Left lobe of liver (tissue), 2 donors: Measurements from ENCODE around the gene ABCA1. TPM values are rescaled to one million over a fixed set of nuclear protein-coding genes. Genes with fewer than 3 reads are reported as not detected.
"Not testable (repeated sequence)": the region's sequence is repeated elsewhere in the genome, so short reads cannot be mapped to it uniquely, and the experiment has no call there.

Experiments
- ATAC-seq: fragments of 200-7000 bp; cut with Tn5 transposase; one replicate; pipeline ENCODE4 v1.9.1; 2020; ENCODE audit warnings: mild to moderate bottlenecking, moderate library complexity
- DNase-seq: peaks from one replicate; pipeline ENCODE4 v3.0.0-alpha.2; 2020; ENCODE audit warnings: low spot score
- total RNA-seq: library from RNA; stranded (reverse); gene quantifications from one replicate; pipeline ENCODE4 v1.2.1, GENCODE V29; 2021
- donor health status: DM: no; HTN: no; CAD: no; lungs with moderate emphysema.
- donor health status: DM: no; HTN: yes; CAD: no.

The ABCA1 gene
- total RNA-seq, 1 donor from 2014 or later = 48.3 TPM

DNA sequence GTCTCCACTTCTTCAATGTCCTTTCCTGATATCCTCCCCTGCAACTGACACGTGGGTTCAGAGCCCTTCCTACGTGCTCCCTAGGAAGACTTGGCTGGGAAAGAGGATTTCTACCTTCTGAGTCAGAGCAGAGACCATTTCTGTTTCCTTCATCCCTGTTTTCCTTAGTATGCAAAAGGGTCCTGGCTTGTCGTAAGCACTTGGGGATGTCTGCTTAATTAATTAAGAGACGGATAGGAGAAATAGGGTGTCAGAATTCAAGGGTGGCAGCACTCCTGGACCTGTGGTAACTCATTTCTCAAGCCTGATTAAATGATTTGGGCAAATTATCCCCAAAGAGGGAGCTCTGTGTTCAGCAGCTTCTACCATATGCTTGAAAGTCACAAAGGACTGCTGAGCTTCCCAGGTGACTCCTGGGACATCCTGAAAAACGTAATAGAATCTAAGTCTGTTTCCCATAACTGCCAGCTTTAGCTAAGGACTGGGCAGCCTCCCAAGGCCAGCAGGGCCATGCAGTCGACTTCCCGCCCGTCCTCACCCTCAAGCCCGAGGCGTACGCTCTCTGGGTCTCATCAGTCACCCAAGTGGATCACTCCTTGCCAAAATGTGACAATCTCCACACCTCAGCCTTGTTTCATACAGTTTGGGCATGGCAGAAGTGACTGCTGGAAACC is 20.5 kb downstream of the ABCA1 start:
- ATAC-seq (peak; percentile 23), DNase-seq (peak; percentile 71)

DNA sequence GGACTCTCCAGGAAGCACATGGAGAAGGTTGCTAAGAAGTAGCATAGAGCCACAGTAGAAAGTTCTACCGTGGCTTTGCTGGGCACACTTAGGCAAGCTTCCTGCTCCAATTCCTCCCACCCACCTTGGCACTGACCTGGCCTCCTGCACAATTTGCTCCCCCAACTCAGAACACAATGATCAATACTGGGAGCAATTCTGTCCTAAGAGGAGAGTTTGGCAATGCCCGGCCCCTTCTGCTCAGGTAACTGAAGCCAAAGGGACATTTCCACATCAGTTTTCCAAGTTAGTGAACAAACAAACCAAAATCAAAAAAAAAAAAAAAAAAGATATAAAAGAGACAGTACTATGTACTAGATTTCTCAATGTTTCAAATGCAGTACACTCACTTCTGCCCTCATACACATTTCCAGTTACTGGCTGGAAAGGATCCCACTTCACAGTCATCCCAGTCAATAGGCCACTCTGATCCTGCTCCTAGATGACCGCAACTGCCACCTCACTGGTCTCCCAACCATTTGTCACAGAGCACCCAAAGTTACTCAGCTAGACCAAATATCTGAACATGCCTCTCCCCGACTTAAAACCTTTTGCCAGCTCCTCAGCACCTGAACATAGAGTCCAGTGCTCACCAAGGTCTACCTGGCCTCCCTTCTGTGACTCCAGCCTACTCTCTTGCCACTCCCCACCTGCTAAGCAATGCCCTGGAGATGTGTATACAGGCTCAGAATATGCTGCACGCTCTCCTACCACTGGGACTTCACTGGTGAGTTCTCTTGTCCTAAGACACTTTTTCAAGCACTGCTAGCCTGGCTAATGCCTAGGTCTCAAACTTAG is 21.3 kb downstream of the ABCA1 start:
- DNase-seq (peak; percentile 88), ATAC-seq (peak; percentile 68)

DNA sequence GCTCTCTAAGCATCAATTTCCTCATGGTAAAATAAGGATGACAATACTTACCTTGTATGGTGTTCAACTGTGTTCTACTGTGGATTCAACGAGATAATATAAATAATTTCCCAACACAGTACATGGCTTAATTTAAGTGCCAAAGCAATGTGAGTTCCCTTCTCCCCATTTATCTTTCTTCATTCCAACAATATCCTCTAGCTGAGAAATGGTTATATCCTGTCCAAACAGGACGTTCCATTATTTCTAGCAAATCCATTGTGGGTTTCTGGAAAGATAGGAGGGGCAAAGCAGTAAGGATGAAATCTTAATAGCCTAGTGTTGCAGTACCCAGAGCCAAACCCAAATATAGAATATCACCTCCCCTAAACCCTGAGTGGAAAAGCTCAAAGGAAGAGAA is 22.0 kb downstream of the ABCA1 start:
- ATAC-seq (no peak), DNase-seq (no peak)

DNA sequence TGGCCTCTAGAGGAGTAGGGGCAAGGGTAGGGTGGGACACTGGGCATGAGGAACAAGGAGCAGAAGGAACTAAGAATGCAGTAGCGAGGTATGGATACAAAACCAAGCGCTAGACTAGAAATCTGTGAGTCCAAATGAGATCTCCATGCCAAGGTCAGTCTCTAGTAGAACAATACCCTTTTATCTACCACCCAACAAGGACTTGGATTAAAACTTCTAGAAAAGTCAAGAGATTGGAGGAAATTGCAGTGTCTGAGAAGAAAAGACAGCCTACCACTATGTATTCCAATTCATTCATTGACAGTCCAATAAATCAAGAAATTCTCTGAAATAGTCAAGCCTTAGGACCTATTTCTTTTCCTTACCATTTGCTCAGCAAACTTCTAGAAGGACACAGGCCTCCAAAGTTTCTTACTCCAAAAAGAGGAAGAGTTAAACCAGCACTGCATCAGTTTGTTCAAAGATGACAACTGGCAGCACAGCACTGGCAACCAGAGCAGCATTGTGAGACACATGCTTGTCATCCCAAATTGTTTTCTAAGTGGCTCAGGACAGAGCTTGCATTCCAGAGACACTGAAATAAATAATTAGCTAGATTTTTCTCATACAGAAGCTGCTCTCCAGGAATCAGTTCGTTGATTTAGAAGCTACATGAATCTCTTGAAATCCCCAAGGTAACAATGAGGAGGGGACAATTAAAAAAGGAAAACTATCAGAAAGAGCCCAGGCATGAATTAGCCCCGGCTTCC is 22.6 kb downstream of the ABCA1 start:
- DNase-seq = no peak
- ATAC-seq = no peak

DNA sequence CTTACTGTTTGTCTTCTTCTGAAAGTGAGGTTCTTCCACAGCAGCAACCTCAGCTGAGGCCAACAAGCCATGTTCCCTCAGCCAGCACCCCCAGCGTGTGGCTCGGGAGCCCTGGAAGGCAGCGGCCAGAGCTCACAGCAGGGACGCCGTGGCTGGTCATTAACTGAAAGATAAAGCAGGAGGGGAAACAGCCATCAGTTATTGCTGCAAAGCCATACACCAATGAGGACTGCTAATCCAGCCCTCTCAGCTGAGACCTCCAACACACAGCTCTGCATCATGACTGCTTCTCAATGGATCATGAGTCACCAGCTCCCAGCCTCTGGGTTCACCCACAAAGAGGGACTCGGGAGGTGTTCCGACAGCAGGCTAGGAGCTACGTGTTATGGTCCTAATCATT is 24.3 kb downstream of the ABCA1 start:
- ATAC-seq (peak; percentile 18), DNase-seq (no peak)

DNA sequence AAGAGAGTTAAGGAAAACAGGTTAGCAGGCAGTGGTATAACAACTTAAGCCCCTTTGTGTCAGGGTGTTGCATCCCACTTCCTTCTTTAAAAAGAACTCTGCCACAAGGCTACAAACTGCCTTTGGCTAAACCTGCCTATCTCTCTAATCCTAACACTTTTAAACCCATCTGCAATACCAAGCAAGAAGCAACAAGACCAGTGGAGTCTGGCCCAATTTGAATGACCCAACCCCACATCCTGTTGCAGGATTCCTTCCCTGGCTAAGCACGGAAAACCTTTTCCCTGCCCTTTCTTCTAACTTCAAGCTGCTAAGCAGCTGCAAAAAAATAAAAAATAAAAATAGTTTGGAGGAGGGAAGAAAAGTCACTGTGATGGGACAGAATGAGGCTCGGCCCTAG is 27.1 kb downstream of the ABCA1 start:
- ATAC-seq (no peak), DNase-seq (no peak)

DNA sequence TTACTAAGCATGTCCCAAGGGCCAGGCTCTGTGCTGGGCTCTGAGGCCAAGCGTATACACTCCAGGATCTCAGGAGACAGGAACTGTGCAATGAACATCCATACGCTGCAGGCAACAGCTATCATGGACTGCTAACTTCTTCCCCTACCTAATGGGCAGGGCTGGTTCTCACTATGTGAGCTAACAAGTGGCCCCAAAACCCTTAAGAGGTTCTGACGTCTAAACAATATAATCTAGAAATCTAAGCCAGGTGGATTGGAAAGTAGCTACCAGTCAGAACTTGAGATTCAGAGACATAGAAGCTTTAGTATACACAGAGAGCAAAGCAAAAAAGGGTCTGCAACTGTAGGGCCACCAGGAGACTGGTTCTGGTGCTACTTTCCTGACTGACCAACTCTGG is 27.6 kb downstream of the ABCA1 start:
- DNase-seq (no peak), ATAC-seq (peak; percentile 35)

DNA sequence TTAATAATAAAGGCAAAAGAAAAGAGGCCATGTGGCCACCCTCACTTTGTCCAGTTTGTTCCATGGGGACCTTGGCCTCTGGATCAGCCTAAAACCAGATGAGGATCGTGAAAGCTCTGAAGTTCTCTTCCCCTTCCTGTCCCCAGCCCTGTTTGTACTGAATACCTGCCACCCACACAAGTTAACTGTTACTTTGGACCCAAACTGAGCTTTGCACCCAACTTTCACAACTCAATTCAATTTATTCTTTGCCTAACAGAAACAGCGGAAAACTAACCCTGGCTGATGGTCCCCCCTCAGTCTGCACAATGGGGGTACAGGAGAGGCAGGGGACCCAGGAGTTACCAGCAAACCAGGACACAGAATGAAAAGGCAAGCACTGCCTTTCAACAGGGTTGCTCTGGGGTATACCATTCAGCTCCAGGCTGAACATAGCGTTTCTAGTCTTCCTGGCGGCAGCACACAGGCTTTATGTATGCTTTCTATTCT is 28.2 kb downstream of the ABCA1 start:
- ATAC-seq (peak; percentile 75), DNase-seq (peak; percentile 84)

DNA sequence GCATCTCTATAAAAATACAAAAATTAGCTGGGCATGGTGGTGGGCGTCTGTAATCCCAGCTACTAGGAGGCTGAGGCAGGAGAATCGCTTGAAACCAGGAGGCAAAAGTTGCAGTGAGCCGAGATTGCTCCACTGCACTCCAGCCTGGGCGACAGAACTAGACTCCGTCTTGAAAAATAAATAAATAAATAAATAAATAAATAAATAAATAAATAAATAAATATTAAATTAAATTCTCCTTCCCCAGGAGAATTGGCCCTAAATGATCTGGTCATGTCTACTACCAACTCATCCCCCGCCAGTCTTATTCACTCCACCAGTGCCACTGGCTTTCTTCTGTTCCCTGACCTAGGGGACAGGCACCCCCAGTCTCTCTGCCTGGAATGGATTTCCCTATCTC is 29.6 kb downstream of the ABCA1 start:
- DNase-seq, ATAC-seq: not testable (repeated sequence)

DNA sequence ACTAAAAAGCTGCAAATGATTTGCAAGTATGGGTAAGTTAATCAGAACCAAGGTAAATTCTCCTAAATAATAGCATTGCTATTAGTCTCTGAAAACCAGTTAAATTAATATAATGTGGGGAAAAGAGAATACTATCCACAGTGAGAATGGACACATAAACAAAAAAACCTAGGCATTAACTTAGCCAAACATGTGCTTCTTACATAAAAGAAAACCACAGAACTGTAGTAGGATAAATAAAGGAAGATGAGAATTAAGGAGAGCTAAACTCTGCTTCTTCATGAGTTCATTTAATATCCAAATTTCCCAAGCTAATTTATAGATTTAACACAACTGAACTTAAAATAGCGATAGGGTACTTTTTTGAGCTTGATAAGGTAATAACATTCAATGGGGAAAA is 31.8 kb downstream of the ABCA1 start:
- no peak for ATAC-seq
- DNase-seq = no peak

DNA sequence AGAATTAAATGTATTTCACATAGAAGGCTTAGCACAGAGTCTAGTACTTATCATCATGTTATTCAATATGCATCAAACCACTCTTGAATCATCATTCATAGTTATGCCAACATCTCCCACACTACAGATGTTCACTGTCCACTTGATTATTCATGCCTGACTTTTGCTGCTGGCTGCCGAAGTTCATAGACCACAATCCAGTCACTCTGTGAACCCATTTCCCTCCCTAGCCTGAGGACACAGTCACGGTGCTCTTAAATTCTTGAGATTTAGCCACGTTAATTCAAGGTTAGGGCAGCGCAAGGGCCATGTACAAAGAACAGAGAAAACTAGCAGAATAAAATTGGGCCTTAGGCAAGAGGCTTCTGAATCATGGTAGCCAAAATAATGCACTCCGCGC is 32.4 kb downstream of the ABCA1 start:
- DNase-seq (no peak), ATAC-seq (no peak)

DNA sequence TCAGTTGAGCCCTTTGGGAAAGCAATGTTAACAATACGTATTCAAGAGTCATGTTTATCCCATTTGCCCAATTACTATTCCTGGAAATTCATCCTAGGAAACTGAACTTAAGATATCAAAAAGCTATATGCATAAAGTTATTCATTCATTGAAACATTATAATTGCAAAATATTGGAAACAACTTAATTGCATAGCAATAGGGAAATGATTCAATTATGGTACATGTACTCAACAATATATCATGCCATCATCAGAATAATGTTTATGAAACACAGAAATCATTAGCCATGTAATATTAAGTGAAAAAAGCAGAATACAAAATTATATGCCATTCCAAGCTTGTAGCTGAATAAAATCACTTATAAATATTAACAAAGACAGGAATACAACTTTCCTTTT is 35.3 kb downstream of the ABCA1 start:
- DNase-seq = no peak
- ATAC-seq = no peak

DNA sequence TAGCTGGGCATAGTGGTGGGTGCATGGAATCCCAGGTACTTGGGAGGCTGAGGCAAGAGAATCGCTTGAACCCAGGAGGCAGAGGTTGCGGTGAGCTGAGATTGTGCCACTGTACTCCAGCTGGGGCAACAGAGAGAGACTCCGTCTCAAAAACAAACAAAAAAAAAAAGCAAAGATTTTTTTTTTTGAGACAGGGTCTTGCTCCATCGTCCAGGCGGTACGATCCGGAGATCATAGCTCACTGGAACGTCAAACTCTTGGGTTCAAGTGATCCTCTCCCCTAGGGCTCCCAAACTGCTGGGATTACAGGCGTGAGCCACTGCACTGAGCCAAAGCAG is 37.6 kb downstream of the ABCA1 start:
- ATAC-seq = no peak

DNA sequence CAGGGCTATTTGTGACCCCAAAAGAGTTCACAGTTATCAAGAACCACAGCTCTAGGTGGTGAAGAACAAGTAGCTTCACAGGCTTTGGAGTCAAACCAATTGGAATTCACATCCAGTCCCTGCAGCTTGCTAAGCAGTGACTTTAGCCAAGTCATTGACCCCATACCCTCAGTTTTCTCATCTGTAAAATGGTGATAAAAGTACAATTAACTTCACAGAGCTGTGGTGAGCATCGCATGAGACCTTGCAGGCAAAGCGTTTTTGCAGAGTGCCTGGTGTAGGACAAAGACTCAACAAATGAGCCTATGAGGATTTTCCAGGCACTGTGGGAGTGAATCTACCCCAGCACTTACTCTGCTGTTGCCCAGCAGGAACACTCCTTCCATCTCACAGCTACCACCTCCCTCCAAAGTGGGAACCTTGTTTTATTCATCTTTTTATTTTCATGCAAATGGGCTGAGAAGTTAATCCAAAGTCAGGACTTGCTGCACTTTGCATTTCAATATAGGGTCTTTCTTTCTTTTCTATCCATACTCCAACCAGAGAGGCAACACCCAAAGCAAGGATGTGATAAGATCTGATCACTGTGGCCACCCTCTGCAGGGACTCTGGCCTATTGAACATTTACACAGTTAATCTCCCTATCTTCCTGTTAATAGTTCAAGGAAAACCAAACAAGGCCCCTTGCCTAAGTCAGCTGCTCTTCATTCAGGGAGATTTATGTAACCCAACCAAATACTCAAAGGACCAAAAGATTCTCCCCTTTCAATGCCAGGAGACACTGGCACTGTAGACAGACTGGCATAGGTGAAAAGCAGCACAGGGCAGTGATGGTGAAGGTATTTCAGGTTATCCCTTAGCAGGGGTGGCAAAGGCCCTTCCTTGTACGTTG is 41.9 kb downstream of the ABCA1 start:
- no peak for DNase-seq
- peak; percentile 65 for ATAC-seq

More for the DNA sequence above, 37.6 kb downstream of the ABCA1 start:
- DNase-seq = no peak

DNA sequence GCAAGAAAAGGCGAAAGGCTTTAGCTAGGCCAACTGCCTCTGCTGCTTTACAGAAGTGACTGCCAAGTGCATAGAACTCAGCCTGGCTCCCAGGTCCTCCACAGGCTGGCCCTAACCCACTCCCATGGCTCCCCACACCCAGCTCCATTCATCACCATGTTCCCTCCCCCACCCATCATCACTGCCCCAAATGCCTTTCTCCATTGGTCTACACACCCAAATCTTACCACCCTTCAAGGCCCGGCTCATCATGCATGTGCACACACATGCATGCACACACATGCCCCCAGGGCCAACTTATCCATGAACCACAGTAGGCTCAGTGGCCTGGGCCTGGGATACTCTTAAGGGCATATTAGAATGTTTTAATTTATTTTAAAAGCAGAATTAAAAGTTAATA is 44.8 kb downstream of the ABCA1 start:
- no peak for DNase-seq
- ATAC-seq = no peak

DNA sequence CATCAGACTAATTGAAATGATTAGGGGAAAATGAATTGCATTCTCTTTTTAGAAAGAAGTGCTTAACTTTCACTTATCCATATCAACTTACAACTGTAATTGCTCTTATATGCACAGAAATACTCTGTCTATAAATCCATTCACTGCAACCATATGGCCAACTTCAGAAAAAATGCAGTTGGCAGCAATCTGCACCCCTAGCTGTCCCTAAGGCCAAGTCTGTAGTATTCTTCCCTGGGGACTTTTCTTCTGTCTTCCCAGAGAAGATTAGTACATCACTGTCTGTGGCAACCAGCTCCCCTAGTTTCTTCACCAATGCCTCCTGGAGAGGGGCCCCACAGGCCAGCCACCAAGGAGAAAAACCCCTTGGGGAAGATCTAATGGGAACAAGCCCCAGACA is 45.4 kb downstream of the ABCA1 start:
- ATAC-seq = no peak
- no peak for DNase-seq

DNA sequence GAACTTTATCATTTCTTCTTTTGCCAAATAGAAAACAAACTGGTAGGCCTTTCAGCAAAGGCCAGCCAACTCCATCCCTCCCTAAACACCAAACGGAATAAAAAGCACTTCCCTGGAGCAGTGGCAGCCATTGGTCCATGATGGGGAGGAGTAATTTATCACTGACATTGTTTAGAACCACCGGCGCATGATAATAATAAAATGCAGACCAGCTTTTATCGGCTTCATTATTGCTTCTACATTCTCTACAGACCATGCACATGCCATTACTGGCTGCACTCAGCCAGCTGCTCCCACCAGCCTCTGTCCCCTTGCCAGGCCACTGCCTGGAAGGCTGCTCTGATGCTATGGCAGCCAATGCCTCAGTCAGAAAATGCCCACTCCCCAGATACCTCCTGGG is 45.9 kb downstream of the ABCA1 start:
- DNase-seq = no peak
- no peak for ATAC-seq

DNA sequence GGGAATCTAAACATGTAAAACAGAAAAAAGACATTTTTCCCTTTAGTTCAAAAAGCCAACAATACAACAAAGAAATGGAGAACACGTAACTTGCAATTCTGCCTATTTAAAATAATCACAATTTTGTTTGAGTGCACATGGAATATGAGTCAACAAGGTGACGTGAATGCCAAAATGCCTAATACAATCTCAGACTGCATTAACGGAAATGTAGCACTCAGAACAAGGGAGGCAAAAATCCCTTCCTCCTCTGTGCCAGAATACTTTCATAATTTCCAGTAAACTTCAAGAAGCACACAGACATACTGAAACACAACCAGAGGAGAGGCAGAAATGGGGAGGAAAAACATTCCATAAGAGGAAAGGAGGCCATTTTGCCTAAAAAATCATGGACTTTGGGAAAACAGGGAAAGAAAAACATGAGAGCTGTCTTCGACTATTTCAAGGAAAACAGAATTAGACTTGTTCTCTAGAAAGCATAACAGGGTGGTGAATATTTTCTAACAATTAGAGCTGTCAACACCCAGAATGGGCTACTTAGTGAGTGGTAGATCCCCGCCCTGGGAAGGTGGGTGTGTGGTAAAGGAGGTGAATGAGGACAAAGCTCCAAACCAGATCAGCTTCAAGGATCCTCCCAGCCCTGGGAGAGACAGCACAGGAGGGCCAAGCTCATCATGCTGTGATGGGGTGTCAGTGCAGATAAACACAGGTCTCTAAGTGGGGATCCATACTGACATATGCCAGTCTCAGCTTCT is 48.2 kb downstream of the ABCA1 start:
- no peak for DNase-seq
- no peak for ATAC-seq

DNA sequence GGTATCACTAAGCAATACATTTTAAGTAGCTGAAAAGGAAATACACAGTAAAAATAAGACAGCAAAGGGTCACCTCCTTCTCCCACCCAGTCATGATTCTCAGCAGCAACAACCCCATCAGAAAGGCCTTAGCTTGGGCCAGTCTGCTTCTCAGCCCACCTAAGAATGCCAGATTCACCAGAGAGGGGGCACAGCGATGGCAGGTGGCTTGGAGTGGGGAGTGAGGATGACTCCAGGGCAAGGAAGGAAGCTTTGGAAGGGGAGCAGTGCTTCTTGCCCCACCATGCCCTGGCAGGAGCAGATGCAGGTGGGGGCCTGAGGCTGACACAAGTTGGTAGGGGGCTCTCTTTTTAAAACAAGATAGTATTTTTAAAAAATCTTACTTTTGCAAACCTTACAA is 51.4 kb downstream of the ABCA1 start:
- no peak for ATAC-seq
- DNase-seq = no peak

DNA sequence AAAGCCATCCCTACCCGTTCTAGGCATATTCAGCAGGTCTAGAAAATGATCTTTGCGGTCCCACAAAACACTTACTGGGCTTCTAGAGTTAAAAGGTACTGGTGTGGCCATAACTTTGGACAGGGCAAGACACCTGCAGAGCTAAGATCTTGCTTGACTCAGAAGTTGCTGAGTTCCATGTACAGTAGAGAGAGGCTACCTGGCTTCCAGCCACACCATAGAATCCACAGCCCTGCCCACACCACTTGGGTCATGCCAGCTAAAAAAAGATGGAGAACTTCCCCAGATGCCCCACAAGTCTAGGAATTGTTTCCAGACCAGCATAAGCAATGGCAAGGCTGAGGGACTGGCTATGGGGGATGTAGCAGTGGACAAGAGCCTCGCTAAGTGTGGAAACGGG is 52.1 kb downstream of the ABCA1 start:
- ATAC-seq (peak; percentile 9), DNase-seq (no peak)
